GM10847 (cell line): ENCODE results near the gene MRC1.

ENCODE experiments used
- POLR2A ChIP-seq: IDR thresholded peaks from 2 replicates; pipeline ENCODE4 v1.6.1; 2011; ENCODE audit not compliant: insufficient read length; ENCODE audit errors: extremely low read depth

The MRC1 gene

GRCh38 chr10:17819836-17820235 is 10.7 kb downstream of the MRC1 start:
- TF ChIP-seq POLR2A: no peak

- no peak for TF ChIP-seq POLR2A
Measured at GRCh38 chr10:17820943-17821342, 11.8 kb downstream of the MRC1 start.

- TF ChIP-seq POLR2A: no peak
Measured at GRCh38 chr10:17821893-17822292, 12.7 kb downstream of the MRC1 start.

GRCh38 chr10:17831341-17831740 is 22.2 kb downstream of the MRC1 start:
- TF ChIP-seq POLR2A: no peak

- TF ChIP-seq POLR2A: no peak
Measured at GRCh38 chr10:17831896-17832295, 22.7 kb downstream of the MRC1 start.

GRCh38 chr10:17833656-17834055 is 24.5 kb downstream of the MRC1 start:
- TF ChIP-seq POLR2A: no peak

GRCh38 chr10:17835688-17836087 is 26.5 kb downstream of the MRC1 start:
- no peak for TF ChIP-seq POLR2A

GRCh38 chr10:17836942-17837341 is 27.8 kb downstream of the MRC1 start:
- TF ChIP-seq POLR2A: no peak

- TF ChIP-seq POLR2A: no peak
Measured at GRCh38 chr10:17838080-17838648, 29.0 kb downstream of the MRC1 start.

GRCh38 chr10:17841050-17841449 is 31.9 kb downstream of the MRC1 start:
- no peak for TF ChIP-seq POLR2A

- TF ChIP-seq POLR2A: no peak
Measured at GRCh38 chr10:17842641-17843040, 33.5 kb downstream of the MRC1 start.

GRCh38 chr10:17847585-17848296 is 38.6 kb downstream of the MRC1 start:
- no peak for TF ChIP-seq POLR2A

- TF ChIP-seq POLR2A: no peak
Measured at GRCh38 chr10:17848646-17849045, 39.5 kb downstream of the MRC1 start.

GRCh38 chr10:17850501-17850900 is 41.4 kb downstream of the MRC1 start:
- no peak for TF ChIP-seq POLR2A

GRCh38 chr10:17851611-17852010 is 42.5 kb downstream of the MRC1 start:
- no peak for TF ChIP-seq POLR2A

GRCh38 chr10:17854044-17854652 is 45.0 kb downstream of the MRC1 start:
- no peak for TF ChIP-seq POLR2A
